Pancreas (tissue), 10 donors: ENCODE results near the gene JADE2. TPM values are rescaled to one million over a fixed set of nuclear protein-coding genes. Genes with fewer than 3 reads are reported as not detected.
A peak's percentile ranks its signal among the peaks of the same experiment; 100 is the strongest.

Experiments used
- ATAC-seq, 4 donors: fragments of 200-7000 bp; cut with Tn5 transposase; one replicate each; pipeline versions ENCODE4 v1.8.0 to v1.9.1; 2020; ENCODE audit warnings: mild to moderate bottlenecking in 4 of 4, moderate library complexity in 4 of 4
- DNase-seq, 6 donors: peaks; one replicate each; pipeline ENCODE4 v3.0.0-alpha.2; 2020
- FAIRE-seq: peaks from 2 replicates; lab custom pipeline; 2012; peaks lifted over from hg19 to GRCh38; lab: Jason Lieb, UNC
- H3K27ac ChIP-seq, 4 donors: fragments of 200-600 bp; sonication (generic); 1 replicate in 3 of 4; 2 replicates in 1 of 4; pipeline versions ENCODE4 v1.5.0 to v1.8.0; 2020
- H3K27me3 ChIP-seq, 4 donors: fragments of 200-600 bp; one replicate each; pipeline ENCODE4 v1.8.0; 2021
- H3K36me3 ChIP-seq, 3 donors: fragments of 200-600 bp; sonication (generic) in 1 of 3; one replicate each; pipeline versions ENCODE4 v1.5.0 to v1.8.0; 2020 to 2021
- H3K4me1 ChIP-seq, 3 donors: fragments of 200-600 bp; one replicate each; pipeline ENCODE4 v1.8.0; 2021
- H3K4me3 ChIP-seq, 4 donors: fragments of 200-600 bp; sonication (generic) in 2 of 4; one replicate each; pipeline versions ENCODE4 v1.5.0 to v1.8.0; 2020 to 2021
- H3K9me3 ChIP-seq, 4 donors: fragments of 200-600 bp; one replicate each; pipeline ENCODE4 v1.8.0; 2021
- WGBS, 2 donors: extraction: QIAGEN DNeasy Blood & Tissue Kit; methylation state at CpG; one replicate each; pipeline ENCODE4 v1.1.7; 2013; 5-methylcytosine and 5-hydroxymethylcytosine counted together
- intact Hi-C, 3 donors: fragments of 100-400 bp; cut with DNase I; formaldehyde crosslinking; loops; one replicate each; pipeline versions ENCODE4 v1.11.1 to v1.14.2; 2022
- polyA plus RNA-seq, 2 donors: library from polyadenylated mRNA; stranded (reverse); fragments of 200-250 nt; gene quantifications; one replicate each; pipeline ENCODE4 v1.2.3, GENCODE V29; 2013
- total RNA-seq, 6 donors: library from RNA; stranded (reverse); fragmentation: NEBNext Ultra II Directional in 4 of 6; extraction: Animal tissue kit (Norgen Biotek cat#: 25700) in 4 of 6; gene quantifications; one replicate each; pipeline versions ENCODE4 v1.2.1 to v1.2.4, GENCODE V29; 2021 to 2023
- TF ChIP-seq, protein P1 (sequence below), 4 donors: fragments of 200-600 bp; sonication (generic) in 3 of 4; IDR thresholded peaks; one replicate each; pipeline versions ENCODE4 v1.5.0 to v1.8.0; 2021; ENCODE audit warnings: antibody characterized with exemption in 4 of 4
- donor health status: healthy with polysubstance abuse.
- donor health status: DM: no; HTN: no; CAD: no; lungs with moderate emphysema.
- donor health status: DM: no; HTN: no; CAD: no.
- donor health status: control.
- donor health status: control.
- donor health status: Bipolar disorder and iron deficiency.
- donor health status: DM: yes; HTN: yes; CAD: no.
- donor health status: DM: no; HTN: no; CAD: no.
- donor health status: DM: no; HTN: no; CAD: no.
- donor health status: DM: yes; HTN: yes; CAD: no.

Gene JADE2
- total and polyA plus RNA-seq, 8 donors, result 9.6 to 42.7 (median 26.6) TPM

DNA sequence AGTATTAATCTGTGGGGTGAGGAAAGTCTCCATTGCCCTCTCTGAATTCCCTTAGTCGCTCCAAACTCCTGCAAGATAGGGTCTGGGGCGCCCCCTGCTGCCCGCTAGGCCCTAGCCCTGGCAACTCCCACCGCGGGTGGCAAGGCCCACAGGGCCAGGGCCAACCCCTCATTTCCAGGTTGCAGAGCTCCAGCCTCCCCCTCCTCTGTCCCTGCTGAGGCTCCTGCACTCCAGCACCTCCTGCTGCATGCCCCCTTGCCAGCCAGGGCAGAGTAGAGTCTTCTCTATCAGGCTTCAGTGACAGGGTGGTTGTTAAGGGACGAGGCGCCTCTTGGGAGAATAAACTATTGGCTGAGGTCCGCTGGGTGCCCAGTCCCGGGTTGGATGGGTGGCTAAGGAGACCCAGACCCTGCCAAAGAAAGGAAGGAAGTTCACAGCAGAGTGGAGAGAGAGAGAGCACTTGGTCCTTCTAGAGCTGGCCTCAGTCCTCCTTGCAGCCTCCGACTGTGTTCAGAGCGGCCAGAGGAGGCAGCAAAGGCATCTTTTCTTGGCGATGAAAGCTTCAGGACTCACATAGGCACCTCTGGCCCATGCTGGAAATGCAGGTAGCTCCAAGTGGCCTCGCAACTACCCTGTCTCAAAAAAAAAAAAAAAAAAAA is 61.5 kb downstream of the JADE2 start:
- no peak for FAIRE-seq

DNA sequence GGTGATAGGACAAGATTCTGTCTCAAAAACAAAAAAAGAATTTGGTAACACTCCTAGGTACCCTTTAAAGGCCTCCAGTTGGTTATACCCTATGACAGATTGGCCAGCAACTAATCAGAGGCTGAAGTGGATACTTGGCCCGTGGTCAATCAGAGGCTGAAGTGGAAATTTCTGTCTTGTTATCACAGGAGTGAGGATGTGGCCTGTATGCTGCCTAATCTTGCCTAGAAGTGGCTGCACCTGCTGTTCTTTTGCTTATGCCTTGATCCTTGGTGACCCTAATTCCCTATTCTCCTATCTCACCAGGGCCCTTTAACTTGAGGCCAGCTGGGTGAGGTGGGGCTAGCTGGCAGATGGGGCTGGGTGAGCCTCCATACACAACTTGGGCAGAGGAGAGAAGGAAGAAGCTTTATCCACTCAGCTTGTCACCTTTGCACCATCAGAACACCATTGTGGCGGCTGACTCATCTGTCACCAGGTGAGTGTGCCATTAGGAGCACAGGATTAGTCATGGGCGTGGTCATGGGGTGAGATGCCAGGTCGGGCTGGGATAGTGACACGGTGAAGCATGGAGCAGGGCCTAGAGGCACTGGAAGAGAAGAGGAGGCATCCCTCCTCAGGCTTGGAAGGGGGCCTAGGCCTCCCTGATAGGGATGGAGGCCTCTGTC is 65.7 kb downstream of the JADE2 start:
- TF ChIP-seq, protein P1, sequence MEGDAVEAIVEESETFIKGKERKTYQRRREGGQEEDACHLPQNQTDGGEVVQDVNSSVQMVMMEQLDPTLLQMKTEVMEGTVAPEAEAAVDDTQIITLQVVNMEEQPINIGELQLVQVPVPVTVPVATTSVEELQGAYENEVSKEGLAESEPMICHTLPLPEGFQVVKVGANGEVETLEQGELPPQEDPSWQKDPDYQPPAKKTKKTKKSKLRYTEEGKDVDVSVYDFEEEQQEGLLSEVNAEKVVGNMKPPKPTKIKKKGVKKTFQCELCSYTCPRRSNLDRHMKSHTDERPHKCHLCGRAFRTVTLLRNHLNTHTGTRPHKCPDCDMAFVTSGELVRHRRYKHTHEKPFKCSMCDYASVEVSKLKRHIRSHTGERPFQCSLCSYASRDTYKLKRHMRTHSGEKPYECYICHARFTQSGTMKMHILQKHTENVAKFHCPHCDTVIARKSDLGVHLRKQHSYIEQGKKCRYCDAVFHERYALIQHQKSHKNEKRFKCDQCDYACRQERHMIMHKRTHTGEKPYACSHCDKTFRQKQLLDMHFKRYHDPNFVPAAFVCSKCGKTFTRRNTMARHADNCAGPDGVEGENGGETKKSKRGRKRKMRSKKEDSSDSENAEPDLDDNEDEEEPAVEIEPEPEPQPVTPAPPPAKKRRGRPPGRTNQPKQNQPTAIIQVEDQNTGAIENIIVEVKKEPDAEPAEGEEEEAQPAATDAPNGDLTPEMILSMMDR (IDR thresholded peaks at IDR 0.05), result no peak
- ATAC-seq (peak in 1 of 4 donors; percentile 28), FAIRE-seq (no peak), DNase-seq (no peak)
- no peak overlapping the region for H3K27ac ChIP-seq
- intact Hi-C loops, result no loop called here
- no peaks in the 10 kb centered on the region for H3K4me1 ChIP-seq
- H3K9me3 ChIP-seq, result no peaks in the 10 kb centered on the region
- H3K36me3 ChIP-seq, result no peaks in the 10 kb centered on the region
- 80 to 82% methylated on average over 5 of the region's 5 CpGs for WGBS, 2 donors
- no peaks in the 10 kb centered on the region for H3K27me3 ChIP-seq
- H3K4me3 ChIP-seq, result no peak overlapping the region

More for the DNA sequence above, 61.5 kb downstream of the JADE2 start:
- H3K27ac ChIP-seq, result no peak overlapping the region
- DNase-seq (peak; percentile 74 to 95 (median 87)), ATAC-seq (peak; percentile 94 to 96 (median 96))
- H3K4me1 ChIP-seq, result no peaks in the 10 kb centered on the region
- H3K4me3 ChIP-seq, result no peak overlapping the region
- no peaks in the 10 kb centered on the region for H3K9me3 ChIP-seq
- TF ChIP-seq, protein P1 (IDR thresholded peaks at IDR 0.05), result peak; percentile 43 to 76 (median 62)
- H3K36me3 ChIP-seq, result no peaks in the 10 kb centered on the region
- no peaks in the 10 kb centered on the region for H3K27me3 ChIP-seq
- WGBS, 2 donors, result 17 to 23% methylated on average over 11 to 13 of the region's 13 CpGs
- intact Hi-C loops, result loop anchor here in 2 of 3 donors (5.0 to 10.0 kb wide), 2 partner anchors 282 to 285 kb away; no protein-coding TSS in a partner anchor

DNA sequence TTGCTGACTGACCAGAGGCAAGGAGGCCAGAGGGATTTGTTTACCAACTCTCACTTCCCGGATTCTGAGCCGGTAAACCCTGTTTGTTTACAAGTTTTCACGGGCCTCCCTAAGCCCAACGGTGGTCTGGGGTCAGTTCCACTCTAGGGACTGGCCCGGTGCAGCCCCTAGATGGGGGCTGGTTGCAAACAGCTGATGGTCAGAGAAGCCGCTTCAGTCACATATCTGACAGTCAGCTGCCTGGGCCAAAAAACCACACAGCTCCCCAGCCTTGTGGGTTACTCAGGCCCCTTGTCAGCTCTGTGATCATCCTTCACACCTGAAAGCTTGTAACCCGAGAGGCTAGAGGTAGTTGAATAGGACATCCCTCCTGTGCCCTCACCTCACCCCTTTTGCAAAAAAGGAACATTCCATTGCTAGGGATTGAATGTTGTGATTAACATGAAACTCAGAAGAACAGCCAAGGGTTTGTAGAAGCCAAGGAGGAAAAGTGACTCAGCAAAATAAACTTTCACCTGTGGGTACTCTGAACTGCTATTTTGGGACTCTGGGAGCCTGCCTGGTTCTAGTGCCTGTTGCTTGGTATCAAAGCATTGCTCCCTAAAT is 66.8 kb downstream of the JADE2 start:
- Histone ChIP-seq H3K27me3 (no peaks in the 10 kb centered on the region), H3K4me3 (no peak overlapping the region), H3K4me1 (no peaks in the 10 kb centered on the region), H3K9me3 (no peaks in the 10 kb centered on the region), H3K27ac (peak overlapping the region in 1 of 4 donors; percentile 39), H3K36me3 (no peaks in the 10 kb centered on the region)
- TF ChIP-seq, protein P1 (IDR thresholded peaks at IDR 0.05), result no peak
- intact Hi-C loops, result no loop called here
- DNase-seq (no peak), FAIRE-seq (no peak), ATAC-seq (peak; percentile 61 to 81 (median 64))
- 36 to 45% methylated on average over 7 of the region's 7 CpGs for WGBS, 2 donors

DNA sequence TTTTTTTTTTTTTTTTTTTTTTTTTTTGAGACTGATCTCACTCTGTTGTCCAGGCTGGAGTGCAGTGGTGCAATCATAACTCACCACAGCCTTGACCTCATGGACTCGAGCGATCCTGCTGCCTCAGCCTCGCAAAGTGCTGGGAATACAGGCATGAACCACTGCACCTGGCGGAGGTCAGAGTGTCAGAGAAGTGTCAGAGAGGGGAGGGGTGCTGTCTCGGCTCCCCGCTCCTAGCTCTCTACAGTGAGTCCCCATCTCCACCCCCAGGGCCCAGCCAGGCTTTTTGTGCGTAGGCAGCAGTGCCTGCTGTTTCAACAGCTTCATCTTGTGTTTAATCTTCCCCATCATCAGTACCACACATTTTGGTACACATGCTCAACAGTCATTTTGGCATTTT is 68.9 kb downstream of the JADE2 start:
- WGBS, 2 donors, result 85 to 89% methylated on average over 7 of the region's 7 CpGs
- no peak overlapping the region for H3K4me3 ChIP-seq
- no peak for ATAC-seq
- no peak overlapping the region for H3K27ac ChIP-seq
- TF ChIP-seq, protein P1 (IDR thresholded peaks at IDR 0.05), result no peak
- H3K27me3 ChIP-seq, result no peaks in the 10 kb centered on the region
- no peaks in the 10 kb centered on the region for H3K36me3 ChIP-seq
- no peaks in the 10 kb centered on the region for H3K9me3 ChIP-seq
- FAIRE-seq, result no peak
- intact Hi-C loops, result no loop called here
- no peaks in the 10 kb centered on the region for H3K4me1 ChIP-seq
- no peak for DNase-seq
